GM12873 (cell line): ENCODE results near the gene C20orf204.

ENCODE experiments used
- TF ChIP-seq, protein P1 (sequence below): IDR thresholded peaks from 2 replicates; pipeline ENCODE4 v1.5.1; 2012; ENCODE audit warnings: low read depth, mild to moderate bottlenecking, moderate library complexity, low read length, control low read depth; ENCODE audit not compliant: insufficient read depth; ENCODE audit errors: missing control alignments

Gene C20orf204

DNA sequence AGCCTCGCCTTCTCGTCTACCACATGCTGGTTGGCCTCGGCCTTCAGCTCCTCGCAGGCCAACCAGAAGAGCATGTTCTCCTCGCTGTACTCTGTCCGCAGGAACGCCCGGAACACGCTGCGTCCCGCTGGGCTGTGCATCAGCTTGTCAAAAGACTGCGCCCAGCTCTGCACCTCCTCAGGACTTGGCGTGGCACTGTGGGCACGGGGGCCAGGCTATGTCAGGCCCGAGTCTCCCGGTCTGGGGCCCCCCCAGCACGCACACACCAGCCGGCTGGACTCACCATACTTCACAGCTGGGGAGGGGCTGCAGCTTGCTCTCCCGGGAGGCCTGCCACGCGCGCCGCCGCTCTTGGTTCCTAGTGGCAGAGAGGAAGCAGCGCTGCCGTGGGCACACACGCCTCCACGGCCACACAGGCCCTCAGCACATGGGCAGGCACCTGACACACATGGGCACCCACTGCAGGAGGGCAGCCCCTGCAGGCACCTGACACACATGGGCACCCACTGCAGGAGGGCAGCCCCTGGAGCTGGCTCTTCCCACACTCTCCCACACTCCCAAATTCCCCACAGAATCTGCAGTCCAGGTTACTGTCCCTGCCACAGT lies 38.3 kb downstream of the C20orf204 start:
- TF ChIP-seq, protein P1, sequence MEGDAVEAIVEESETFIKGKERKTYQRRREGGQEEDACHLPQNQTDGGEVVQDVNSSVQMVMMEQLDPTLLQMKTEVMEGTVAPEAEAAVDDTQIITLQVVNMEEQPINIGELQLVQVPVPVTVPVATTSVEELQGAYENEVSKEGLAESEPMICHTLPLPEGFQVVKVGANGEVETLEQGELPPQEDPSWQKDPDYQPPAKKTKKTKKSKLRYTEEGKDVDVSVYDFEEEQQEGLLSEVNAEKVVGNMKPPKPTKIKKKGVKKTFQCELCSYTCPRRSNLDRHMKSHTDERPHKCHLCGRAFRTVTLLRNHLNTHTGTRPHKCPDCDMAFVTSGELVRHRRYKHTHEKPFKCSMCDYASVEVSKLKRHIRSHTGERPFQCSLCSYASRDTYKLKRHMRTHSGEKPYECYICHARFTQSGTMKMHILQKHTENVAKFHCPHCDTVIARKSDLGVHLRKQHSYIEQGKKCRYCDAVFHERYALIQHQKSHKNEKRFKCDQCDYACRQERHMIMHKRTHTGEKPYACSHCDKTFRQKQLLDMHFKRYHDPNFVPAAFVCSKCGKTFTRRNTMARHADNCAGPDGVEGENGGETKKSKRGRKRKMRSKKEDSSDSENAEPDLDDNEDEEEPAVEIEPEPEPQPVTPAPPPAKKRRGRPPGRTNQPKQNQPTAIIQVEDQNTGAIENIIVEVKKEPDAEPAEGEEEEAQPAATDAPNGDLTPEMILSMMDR: no peak

DNA sequence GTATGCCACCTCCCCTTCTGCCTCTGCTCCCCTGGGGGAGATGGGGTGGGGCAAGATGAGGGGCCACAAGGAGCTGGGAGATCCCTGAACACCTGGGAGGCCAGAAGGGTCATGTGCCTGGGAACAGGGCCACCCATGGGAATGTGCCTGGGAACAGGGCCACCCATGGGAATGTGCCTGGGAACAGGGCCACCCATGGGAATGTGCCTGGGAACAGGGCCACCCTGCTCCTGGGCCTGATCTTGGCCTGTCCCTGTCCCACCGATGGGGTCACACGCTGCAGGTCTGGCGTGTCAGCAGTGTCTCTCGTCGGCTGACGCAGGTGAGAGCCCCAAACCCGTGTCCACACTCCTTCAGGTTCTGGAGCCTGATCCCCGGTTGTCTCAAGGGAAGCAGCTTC lies 39.0 kb downstream of the C20orf204 start:
- TF ChIP-seq, protein P1: no peak

- TF ChIP-seq, protein P1: no peak
These were observed 39.6 kb downstream of the C20orf204 start for GRCh38 chr20:64075556-64075955.

GRCh38 chr20:64076061-64076997 lies 40.3 kb downstream of the C20orf204 start:
- TF ChIP-seq, protein P1: no peak

- TF ChIP-seq, protein P1: no peak
These were observed 41.1 kb downstream of the C20orf204 start for GRCh38 chr20:64077094-64077493.

DNA sequence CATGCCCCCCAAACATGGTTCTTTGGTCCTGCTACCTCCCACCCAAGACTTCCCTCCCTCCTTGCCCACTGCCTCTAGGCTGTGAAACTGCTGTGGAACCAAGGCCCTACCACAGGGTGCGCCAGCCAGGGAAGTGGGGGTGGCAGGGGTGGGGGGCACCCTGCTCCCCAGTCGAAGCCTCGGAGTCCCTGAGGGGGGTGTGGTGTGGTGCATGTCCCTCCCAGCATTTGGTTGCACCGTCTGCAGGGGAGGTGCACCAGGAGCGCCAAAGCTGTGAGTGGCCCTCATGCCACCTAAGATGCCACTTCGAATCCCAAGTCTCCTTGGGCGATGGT lies 41.5 kb downstream of the C20orf204 start:
- TF ChIP-seq, protein P1: no peak

- TF ChIP-seq, protein P1: peak; percentile 3
These were observed 42.0 kb downstream of the C20orf204 start for GRCh38 chr20:64077876-64078551.
